GM18498 (cell line): ENCODE results near the gene COX17.

Experiments used
- ATAC-seq: cut with Tn5 transposase; IDR thresholded peaks from one replicate; pipeline ENCODE4 v1.9.1; 2021; ENCODE audit warnings: mild to moderate bottlenecking, moderate library complexity; ENCODE audit not compliant: unreplicated experiment

Gene COX17

GRCh38 chr3:119675188-119675874 lies 1.9 kb downstream of the COX17 start:
- no peak for ATAC-seq

GRCh38 chr3:119673875-119674274 lies 3.3 kb downstream of the COX17 start:
- ATAC-seq = no peak

DNA sequence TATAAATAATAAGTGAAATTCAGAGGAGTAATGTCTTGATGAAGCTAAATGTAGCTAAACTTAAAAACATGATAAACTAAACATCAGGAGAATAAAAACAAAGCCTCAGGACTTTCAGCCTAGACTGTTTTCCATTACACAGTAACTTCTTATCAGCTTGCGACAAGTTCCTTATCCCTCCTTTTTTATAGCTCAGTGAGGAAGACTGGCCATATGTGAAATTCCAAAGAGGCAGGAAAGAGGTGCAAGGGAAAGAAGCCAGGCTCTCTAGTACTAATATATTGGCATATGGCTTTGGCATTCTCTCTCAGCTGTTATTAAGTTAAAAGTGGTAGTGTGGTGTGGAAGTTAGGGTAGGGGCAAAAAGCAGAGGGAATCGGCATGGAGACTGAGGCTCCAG lies 4.4 kb downstream of the COX17 start:
- ATAC-seq = no peak

GRCh38 chr3:119669906-119670570 lies 7.2 kb downstream of the COX17 start:
- no peak for ATAC-seq

DNA sequence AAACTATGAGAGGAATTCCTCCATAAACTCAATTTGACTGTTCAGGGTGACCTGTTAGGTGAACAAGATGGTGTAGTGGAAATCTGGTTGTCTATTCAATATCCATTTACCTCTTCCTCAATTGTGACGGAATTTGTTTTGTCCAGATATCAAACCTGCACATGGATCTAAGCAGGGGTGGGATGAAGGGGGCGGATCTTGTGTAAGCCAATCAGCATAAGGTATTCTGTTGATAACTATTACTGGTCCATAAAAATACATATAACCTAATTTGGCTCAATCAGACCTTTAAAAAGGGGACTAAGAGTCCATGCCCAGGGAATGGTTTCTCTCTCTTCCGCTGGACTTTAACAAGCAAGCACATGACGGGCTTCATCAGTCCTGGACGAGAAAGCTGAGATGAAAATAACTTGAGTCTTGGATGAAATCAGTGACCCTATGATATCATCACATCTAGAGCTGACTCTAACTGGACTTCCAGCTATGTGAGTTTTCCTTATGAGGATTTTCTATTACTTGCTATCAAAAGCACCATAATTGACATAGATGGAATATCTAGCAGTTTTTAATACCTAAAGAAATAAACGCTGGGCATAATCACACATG lies 11.1 kb downstream of the COX17 start:
- ATAC-seq = no peak

DNA sequence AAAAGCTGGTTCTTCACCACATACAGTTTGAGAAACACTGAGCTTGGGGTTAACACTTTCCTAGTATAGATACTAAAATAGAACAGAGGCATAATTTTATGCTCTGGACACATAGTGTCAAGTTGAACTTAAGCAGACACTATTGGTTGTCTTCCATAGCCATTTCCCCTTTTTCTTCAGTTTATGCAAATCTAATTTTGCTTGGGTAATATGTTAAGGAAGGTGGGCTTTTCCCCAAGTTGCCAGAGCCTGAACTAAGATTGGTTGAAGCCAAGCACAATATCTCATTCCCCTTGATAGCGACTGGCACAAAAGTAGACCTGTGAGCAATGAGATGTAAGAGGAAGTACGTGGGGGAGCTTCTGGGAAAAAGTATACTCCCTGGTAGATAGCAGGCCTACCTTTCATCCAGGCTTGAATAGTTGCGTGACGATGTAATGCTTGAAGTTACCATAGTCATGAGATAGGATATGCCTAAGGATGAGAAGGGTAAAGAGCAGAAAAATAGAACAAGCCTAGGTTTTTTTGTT lies 12.3 kb downstream of the COX17 start:
- no peak for ATAC-seq

DNA sequence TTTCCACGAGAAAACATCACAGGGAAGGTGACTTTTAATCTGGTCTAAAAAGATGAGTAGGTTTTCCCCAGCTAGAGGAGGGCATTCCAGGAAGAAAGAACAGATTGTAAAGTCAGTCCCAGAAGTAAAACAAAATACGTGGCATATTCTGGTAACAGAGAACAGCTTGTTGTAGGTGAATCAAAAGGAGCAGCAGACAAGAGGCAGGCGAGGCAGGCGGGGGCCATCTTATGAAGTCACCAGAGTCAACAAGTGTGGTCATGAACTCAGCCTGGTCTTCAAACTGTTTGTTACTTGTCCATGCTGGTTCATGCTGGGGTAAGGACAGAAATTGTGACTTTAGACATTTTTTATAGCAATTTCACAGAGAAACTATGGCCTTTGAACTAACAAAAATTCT lies 12.8 kb downstream of the COX17 start:
- ATAC-seq = no peak

DNA sequence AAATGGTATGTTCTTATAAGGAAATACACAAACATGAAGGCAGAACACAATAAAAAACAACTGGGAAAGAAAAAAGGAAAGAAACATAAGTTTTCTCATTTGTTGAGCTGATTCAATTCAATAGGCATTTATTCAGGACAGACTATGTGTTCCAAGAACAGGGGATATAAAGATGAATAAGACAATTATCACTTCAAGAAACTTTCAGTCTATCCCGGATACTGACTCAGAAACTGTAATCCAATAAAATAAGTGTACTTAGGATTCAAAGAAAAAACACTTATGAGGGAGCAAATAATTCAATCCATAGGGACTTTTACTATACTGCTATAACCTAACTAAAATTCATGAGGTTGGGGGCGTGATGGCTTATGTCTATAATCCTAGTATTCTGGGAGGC lies 13.3 kb downstream of the COX17 start:
- no peak for ATAC-seq

DNA sequence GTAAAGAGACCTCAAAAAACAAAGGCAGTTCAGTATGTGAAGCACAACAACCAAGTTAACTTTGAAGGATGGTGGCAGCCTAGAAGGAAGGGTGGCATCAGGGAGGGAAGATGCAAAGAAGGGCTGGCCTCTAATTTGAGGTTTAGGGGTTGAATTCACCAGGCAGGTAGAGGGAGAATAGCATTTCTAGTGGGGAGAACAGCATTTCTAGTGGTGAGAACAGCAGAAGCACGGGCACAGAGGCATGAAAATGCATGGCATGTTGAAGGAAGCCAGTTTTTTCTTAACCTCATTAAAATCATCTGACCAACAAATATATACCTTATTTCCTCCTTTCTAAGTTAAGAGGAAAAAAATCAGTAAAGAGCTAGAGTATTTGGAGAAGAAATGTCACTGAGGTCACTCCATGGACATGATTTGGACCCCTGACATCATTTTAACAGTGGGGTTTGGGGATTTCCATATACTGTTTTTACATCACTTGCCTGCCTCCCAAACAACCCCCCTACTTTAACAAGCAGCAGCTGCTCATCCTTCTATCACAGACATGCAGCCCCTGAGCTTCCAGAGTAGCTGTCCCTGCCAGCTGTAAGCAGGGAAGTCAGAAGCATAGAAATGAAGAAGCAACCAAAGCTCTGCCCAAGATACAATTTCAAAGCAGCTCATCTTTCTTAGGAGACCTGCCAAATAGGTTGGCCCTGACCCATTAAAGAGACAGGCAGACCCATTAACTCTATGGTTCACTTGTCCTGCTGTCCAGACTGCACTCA lies 14.4 kb downstream of the COX17 start:
- no peak for ATAC-seq

- ATAC-seq = no peak
These were observed 16.4 kb downstream of the COX17 start, which contains the start of gene POPDC2 for GRCh38 chr3:119660474-119661440. Gene POPDC2, minus strand, starts transcription at chr3:119660589. Its CDS starts 166 bp downstream, at chr3:119660423.

- ATAC-seq = no peak
These were observed 17.5 kb downstream of the COX17 start for GRCh38 chr3:119659606-119660291.

DNA sequence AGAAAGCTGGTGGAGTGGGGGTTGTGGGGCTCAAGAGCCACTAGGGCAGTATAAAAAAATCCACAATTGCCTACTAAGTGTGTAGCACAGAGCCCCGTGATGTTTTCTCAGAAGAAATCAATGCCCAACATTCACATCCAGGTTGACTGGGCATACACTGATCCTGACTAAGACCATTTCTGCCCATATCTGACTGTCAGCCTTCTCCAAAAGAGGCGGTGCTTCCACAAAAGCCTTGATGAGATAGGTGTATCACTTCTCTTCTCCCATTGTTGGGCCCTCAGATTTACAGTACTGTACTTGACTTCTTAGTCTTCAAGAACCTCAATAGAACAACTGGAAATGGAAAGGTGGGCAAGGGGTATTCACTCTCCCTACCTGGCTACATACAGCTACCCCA lies 18.2 kb downstream of the COX17 start:
- no peak for ATAC-seq

- peak; percentile 76 for ATAC-seq
These were observed 19.1 kb downstream of the COX17 start for GRCh38 chr3:119657887-119658702.

- ATAC-seq = no peak
These were observed 23.3 kb downstream of the COX17 start for GRCh38 chr3:119653876-119654275.

DNA sequence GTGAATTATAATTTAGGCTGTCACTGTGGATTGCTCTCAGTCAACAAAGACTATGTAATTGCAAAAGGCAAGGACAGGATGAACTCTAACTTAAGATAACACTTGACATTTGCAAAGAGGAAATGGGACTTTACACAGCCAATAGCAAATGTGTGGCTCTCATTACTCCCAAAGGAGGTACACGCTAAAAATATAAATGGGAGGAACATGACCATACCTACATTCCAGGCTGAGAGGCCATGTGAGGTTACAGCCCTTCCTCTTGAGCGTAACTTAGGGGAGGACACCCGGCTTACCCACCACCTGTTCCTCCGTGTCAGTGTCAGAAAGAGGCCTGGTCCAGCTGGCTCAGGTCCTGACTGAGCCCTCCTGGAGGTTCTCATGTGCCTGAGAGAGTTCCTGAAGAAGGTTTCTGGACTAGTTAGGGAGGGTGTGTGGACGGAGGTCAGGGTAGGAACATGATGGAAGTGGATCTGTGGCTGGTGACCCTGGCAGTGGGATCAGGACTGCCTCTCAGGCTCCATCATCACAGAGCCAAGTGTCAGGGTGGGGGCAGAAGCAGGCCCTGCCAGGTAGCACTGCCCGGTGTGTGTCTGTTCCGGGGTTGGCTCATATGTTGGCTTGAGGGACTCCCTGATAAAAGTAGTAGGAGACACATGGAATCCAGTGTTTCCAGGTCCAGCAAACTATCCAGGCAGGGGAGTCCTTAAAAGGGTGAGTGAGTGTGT lies 24.7 kb downstream of the COX17 start:
- no peak for ATAC-seq

DNA sequence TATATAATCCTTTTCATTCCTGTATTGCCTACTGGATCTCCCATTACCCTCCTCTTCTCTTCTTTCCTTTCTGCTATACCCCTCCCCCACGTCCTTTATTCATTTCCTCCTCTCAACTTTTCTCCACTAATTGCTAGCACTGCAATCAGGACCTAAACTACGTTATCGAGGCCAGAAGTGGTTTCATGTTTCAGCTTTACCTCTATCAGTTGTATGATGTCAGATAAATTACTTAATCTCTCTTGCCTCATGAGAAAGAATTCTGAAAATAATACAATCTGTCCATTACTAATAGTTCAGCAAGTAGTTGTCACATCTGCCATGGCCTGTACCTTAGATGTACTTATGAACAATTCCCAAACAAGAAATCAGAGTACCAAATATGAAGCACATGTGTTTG lies 27.4 kb downstream of the COX17 start:
- no peak for ATAC-seq

DNA sequence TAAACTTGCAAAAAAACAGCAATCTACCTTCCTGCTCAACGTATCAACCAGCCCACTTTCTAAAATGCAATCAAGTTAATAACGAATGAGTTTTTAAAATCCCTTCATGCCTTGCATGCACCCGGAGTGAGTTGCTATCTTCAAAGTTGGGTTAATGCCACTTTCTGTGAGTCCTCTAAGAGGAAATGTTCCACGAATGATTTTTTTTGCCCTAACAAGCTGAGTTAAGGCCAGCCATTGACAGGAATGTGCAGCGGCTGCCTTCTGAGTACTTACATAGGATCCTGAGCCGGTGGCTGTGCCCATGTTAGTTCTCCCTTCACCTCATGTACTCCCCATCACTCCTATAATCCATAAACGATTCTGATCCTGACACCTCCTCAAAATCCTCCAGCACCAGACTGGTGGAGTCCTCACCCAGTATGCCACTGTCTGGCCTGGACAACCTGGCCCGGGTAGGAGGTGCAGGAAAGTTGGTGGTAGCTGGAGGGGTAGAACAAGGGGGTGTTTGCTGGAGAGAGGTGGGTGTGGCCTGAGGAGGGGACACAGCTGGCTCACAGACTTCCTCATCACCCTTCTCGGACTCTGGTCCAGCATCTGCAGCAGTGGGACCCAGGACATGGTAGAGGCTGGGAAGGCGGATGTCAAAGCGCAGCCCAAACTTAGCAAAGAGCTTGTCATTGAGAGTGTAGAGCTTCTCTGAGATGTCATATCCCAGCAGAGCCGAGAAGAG lies 29.2 kb downstream of the COX17 start:
- no peak for ATAC-seq
